Osteocyte (in vitro differentiated cells): ENCODE data around the gene COL19A1. TPM values are rescaled to one million over a fixed set of nuclear protein-coding genes. Genes with fewer than 3 reads are reported as not detected.

Experiments
- DNase-seq: peaks from one replicate; pipeline ENCODE4 v3.0.0; 2021; ENCODE audit warnings: mixed read lengths; ENCODE audit not compliant: unreplicated experiment; ENCODE audit errors: extremely low spot score
- H3K27ac Mint-ChIP-seq: one replicate; pipeline ENCODE4 v1.8.0; 2021; ENCODE audit warnings: mild to moderate bottlenecking, mixed read lengths; ENCODE audit not compliant: unreplicated experiment
- H3K27me3 Mint-ChIP-seq: one replicate; pipeline ENCODE4 v1.8.0; 2021; ENCODE audit warnings: mixed read lengths; ENCODE audit not compliant: unreplicated experiment
- H3K36me3 Mint-ChIP-seq: one replicate; pipeline ENCODE4 v1.8.0; 2021; ENCODE audit warnings: mixed read lengths; ENCODE audit not compliant: unreplicated experiment
- H3K4me1 Mint-ChIP-seq: one replicate; pipeline ENCODE4 v1.8.0; 2021; ENCODE audit warnings: mixed read lengths; ENCODE audit not compliant: unreplicated experiment
- H3K4me3 Mint-ChIP-seq: one replicate; pipeline ENCODE4 v1.8.0; 2021; ENCODE audit warnings: mild to moderate bottlenecking, moderate library complexity, mixed read lengths; ENCODE audit not compliant: unreplicated experiment
- H3K9me3 Mint-ChIP-seq: one replicate; pipeline ENCODE4 v1.8.0; 2021; ENCODE audit warnings: mixed read lengths; ENCODE audit not compliant: unreplicated experiment
- CTCF ChIP-seq: fragments of 200-600 bp; sonication (generic); IDR thresholded peaks from 2 replicates; pipeline ENCODE4 v1.5.0; 2021; ENCODE audit warnings: antibody characterized with exemption, mild to moderate bottlenecking, moderate library complexity
- total RNA-seq: library from RNA; stranded (reverse); gene quantifications from 2 replicates; pipeline ENCODE4 v1.2.1, GENCODE V29; 2021

Gene COL19A1
- total RNA-seq, 1 donor from 2014 or later = not detected

- no peak for TF ChIP-seq CTCF
- DNase-seq = no peak
- Mint-ChIP-seq H3K4me3 (no peak overlapping the region), H3K9me3 (no peaks in the 10 kb centered on the region), H3K27ac (no peak overlapping the region), H3K27me3 (peaks cover 30% of the 10 kb centered on the region), H3K36me3 (no peaks in the 10 kb centered on the region), H3K4me1 (peaks cover 15% of the 10 kb centered on the region)
Observed at GRCh38 chr6:69871107-69871506, 4.8 kb downstream of the COL19A1 start.

GRCh38 chr6:69873291-69873690 is 6.9 kb downstream of the COL19A1 start:
- Mint-ChIP-seq H3K36me3 (no peaks in the 10 kb centered on the region), H3K27me3 (peaks cover 16% of the 10 kb centered on the region), H3K4me1 (no peaks in the 10 kb centered on the region), H3K4me3 (no peak overlapping the region), H3K27ac (no peak overlapping the region), H3K9me3 (no peaks in the 10 kb centered on the region)
- no peak for DNase-seq
- TF ChIP-seq CTCF = no peak

- Mint-ChIP-seq H3K4me3 (no peak overlapping the region), H3K9me3 (no peaks in the 10 kb centered on the region), H3K4me1 (no peaks in the 10 kb centered on the region), H3K36me3 (no peaks in the 10 kb centered on the region), H3K27me3 (peaks cover 6% of the 10 kb centered on the region), H3K27ac (no peak overlapping the region)
- DNase-seq = no peak
- no peak for TF ChIP-seq CTCF
Observed at GRCh38 chr6:69875715-69876114, 9.4 kb downstream of the COL19A1 start.

GRCh38 chr6:69878795-69879194 is 12.4 kb downstream of the COL19A1 start:
- no peak for DNase-seq
- Mint-ChIP-seq H3K27me3 (peaks cover 6% of the 10 kb centered on the region), H3K4me1 (no peaks in the 10 kb centered on the region), H3K4me3 (no peak overlapping the region), H3K36me3 (no peaks in the 10 kb centered on the region), H3K27ac (no peak overlapping the region), H3K9me3 (no peaks in the 10 kb centered on the region)
- TF ChIP-seq CTCF = no peak

GRCh38 chr6:69880601-69881000 is 14.2 kb downstream of the COL19A1 start:
- H3K27me3 Mint-ChIP-seq = peaks cover 1% of the 10 kb centered on the region
- no peaks in the 10 kb centered on the region for H3K36me3 Mint-ChIP-seq
- H3K27ac Mint-ChIP-seq = no peak overlapping the region
- H3K4me3 Mint-ChIP-seq = no peak overlapping the region
- no peak for DNase-seq
- no peaks in the 10 kb centered on the region for H3K4me1 Mint-ChIP-seq
- no peaks in the 10 kb centered on the region for H3K9me3 Mint-ChIP-seq
- TF ChIP-seq CTCF = no peak
